ENCODE measurements around the gene LARGE1. TPM values are rescaled to one million over a fixed set of nuclear protein-coding genes. Genes with fewer than 3 reads are reported as not detected.

The LARGE1 gene
- total and polyA plus RNA-seq, 2 experiments from 2014 or later: 21.2 to 23.6 TPM

DNA sequence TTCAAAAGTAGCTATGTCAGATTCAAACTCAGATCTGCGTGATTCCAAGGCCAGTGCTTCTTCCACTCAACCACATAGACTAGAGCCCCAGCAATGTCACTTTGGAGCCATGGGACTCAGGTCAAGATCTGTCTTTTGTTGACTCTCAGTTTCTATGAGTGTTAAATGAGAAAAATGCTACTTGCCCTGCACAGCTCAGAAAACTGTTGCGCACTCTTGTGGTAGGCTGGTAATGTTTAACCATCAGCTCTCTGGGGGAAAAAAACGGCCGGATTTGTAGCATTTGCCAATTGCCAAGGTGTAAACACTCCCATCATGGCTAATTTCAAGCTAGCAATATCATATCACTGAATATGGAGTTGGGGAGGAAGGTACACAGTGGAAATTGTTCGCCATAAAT is 534.0 kb downstream of the LARGE1 start:
- DNase-seq (ENCODE audit: low spot score): no peak
- Histone ChIP-seq H3K79me2 (no peaks in the 10 kb centered on the region), H2AFZ (no peak overlapping the region), H3K27ac (no peak overlapping the region), H3K27me3 (no peaks in the 10 kb centered on the region), H3K9me2 (replicated peaks; ENCODE audit: insufficient read depth) (no peaks in the 10 kb centered on the region), H3K4me1 (ENCODE audit: insufficient read depth) (no peaks in the 10 kb centered on the region), H3K9me3 (ENCODE audit: low read depth) (no peaks in the 10 kb centered on the region), H3K4me2 (no peak overlapping the region), H4K20me1 (ENCODE audit: insufficient read depth, poor library complexity, severe bottlenecking) (no peaks in the 10 kb centered on the region), H3K4me3 (no peak overlapping the region), H3K36me3 (replicated peaks; ENCODE audit: insufficient read depth, low read depth) (no peaks in the 10 kb centered on the region)
- TF ChIP-seq CTCF (IDR thresholded peaks at IDR 0.05; ENCODE audit: poor library complexity): no peak
- TF ChIP-seq EZH2 (IDR thresholded peaks at IDR 0.05; ENCODE audit: borderline replicate concordance): no peak
- TF ChIP-seq EZH2phosphoT487 (IDR thresholded peaks at IDR 0.05; ENCODE audit: low read depth, severe bottlenecking, unreplicated experiment): no peak
- 95% methylated on average over 5 of the region's 5 CpGs for WGBS (ENCODE audit: low lambda C conversion rate, missing lambda C conversion rate)

DNA sequence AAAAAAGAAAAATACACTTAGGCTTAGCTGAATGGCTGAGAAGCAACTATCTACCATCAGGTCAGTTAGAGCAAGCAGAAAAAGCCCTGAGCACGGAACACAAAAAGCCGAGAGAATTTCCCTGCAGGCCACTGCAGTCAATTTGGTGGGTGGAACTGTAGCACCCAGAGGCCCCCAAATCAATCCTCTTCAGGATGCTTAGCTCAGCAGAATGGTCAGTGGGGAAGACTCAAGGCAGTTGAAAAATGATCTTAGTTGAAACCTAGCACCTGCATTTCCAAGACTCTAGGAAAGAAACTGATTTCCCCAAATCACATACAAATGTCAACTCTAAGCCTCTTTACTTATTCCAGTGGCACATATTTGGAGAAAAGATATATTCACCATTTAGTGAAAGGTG is 534.7 kb downstream of the LARGE1 start:
- no peak overlapping the region for H3K27ac ChIP-seq
- H3K27me3 ChIP-seq: no peaks in the 10 kb centered on the region
- H3K36me3 ChIP-seq (replicated peaks; ENCODE audit: insufficient read depth, low read depth): no peaks in the 10 kb centered on the region
- TF ChIP-seq EZH2 (IDR thresholded peaks at IDR 0.05; ENCODE audit: borderline replicate concordance) (no peak), CTCF (IDR thresholded peaks at IDR 0.05; ENCODE audit: poor library complexity) (no peak), EZH2phosphoT487 (IDR thresholded peaks at IDR 0.05; ENCODE audit: low read depth, severe bottlenecking, unreplicated experiment) (no peak)
- no peaks in the 10 kb centered on the region for H4K20me1 ChIP-seq (ENCODE audit: insufficient read depth, poor library complexity, severe bottlenecking)
- H3K4me1 ChIP-seq (ENCODE audit: insufficient read depth): no peaks in the 10 kb centered on the region
- H3K9me2 ChIP-seq (replicated peaks; ENCODE audit: insufficient read depth): no peaks in the 10 kb centered on the region
- no peak overlapping the region for H2AFZ ChIP-seq
- DNase-seq (ENCODE audit: low spot score): no peak
- no peak overlapping the region for H3K4me2 ChIP-seq
- no peak overlapping the region for H3K4me3 ChIP-seq
- no peaks in the 10 kb centered on the region for H3K9me3 ChIP-seq (ENCODE audit: low read depth)
- no peaks in the 10 kb centered on the region for H3K79me2 ChIP-seq
- WGBS (ENCODE audit: low lambda C conversion rate, missing lambda C conversion rate): 98% methylated on average over 2 of the region's 2 CpGs

GRCh38 chr22:33382436-33382835 is 537.8 kb downstream of the LARGE1 start:
- TF ChIP-seq EZH2 (IDR thresholded peaks at IDR 0.05; ENCODE audit: borderline replicate concordance) (no peak), EZH2phosphoT487 (IDR thresholded peaks at IDR 0.05; ENCODE audit: low read depth, severe bottlenecking, unreplicated experiment) (no peak), CTCF (IDR thresholded peaks at IDR 0.05; ENCODE audit: poor library complexity) (no peak)
- H3K27ac ChIP-seq: peak overlapping the region; percentile 35
- no peaks in the 10 kb centered on the region for H3K27me3 ChIP-seq
- H3K9me2 ChIP-seq (replicated peaks; ENCODE audit: insufficient read depth): no peaks in the 10 kb centered on the region
- WGBS (ENCODE audit: low lambda C conversion rate, missing lambda C conversion rate): 86% methylated on average over 8 of the region's 8 CpGs
- no peaks in the 10 kb centered on the region for H4K20me1 ChIP-seq (ENCODE audit: insufficient read depth, poor library complexity, severe bottlenecking)
- H3K36me3 ChIP-seq (replicated peaks; ENCODE audit: insufficient read depth, low read depth): no peaks in the 10 kb centered on the region
- no peaks in the 10 kb centered on the region for H3K79me2 ChIP-seq
- peaks cover 4% of the 10 kb centered on the region for H3K9me3 ChIP-seq (ENCODE audit: low read depth)
- no peak overlapping the region for H2AFZ ChIP-seq
- no peak overlapping the region for H3K4me3 ChIP-seq
- no peak for DNase-seq (ENCODE audit: low spot score)
- no peaks in the 10 kb centered on the region for H3K4me1 ChIP-seq (ENCODE audit: insufficient read depth)
- no peak overlapping the region for H3K4me2 ChIP-seq

All from hepatocyte (in vitro differentiated cells).